ACC112 (cell line): Measurements from ENCODE around the gene EIF2S3B.
"Not testable (repeated sequence)": the region's sequence is repeated elsewhere in the genome, so short reads cannot be mapped to it uniquely, and the experiment has no call there.

ENCODE experiments used
- H2AFZ ChIP-seq: fragments of 200-600 bp; sonication (generic); one replicate; pipeline ENCODE4 v1.6.0; 2017; ENCODE audit warnings: antibody characterized with exemption, low read length; ENCODE audit not compliant: unreplicated experiment
- H3K27ac ChIP-seq: fragments of 200-600 bp; sonication (generic); 2 replicates; pipeline ENCODE4 v1.5.1; 2014; ENCODE audit warnings: low read depth, mild to moderate bottlenecking, antibody characterized with exemption, low read length, moderate library complexity
- H3K27me3 ChIP-seq: fragments of 200-600 bp; sonication (generic); 2 replicates; pipeline ENCODE4 v1.6.1; 2014; ENCODE audit warnings: mild to moderate bottlenecking, antibody characterized with exemption, low read length, moderate library complexity, mixed read lengths; ENCODE audit not compliant: insufficient read depth
- H3K36me3 ChIP-seq: fragments of 200-600 bp; sonication (generic); 2 replicates; pipeline ENCODE4 v1.6.1; 2016; ENCODE audit warnings: mild to moderate bottlenecking, antibody characterized with exemption, low read length, moderate library complexity, mixed read lengths; ENCODE audit not compliant: insufficient read depth
- H3K4me1 ChIP-seq: fragments of 200-600 bp; sonication (generic); one replicate; pipeline ENCODE4 v1.6.1; 2016; ENCODE audit warnings: low read length, mixed read lengths; ENCODE audit not compliant: insufficient read depth, unreplicated experiment, control insufficient read depth
- H3K4me3 ChIP-seq: fragments of 200-600 bp; sonication (generic); 2 replicates; pipeline ENCODE4 v1.5.1; 2014; ENCODE audit warnings: mild to moderate bottlenecking, low read depth, low read length
- H3K79me2 ChIP-seq: fragments of 200-600 bp; sonication (generic); one replicate; pipeline ENCODE4 v1.6.0; 2016; ENCODE audit warnings: low read length; ENCODE audit not compliant: control insufficient read depth, unreplicated experiment, insufficient read depth

The EIF2S3B gene

GRCh38 chr12:10505620-10506019 is at the start of gene EIF2S3B:
EIF2S3B (plus strand) TSS chr12:10505890; CDS start chr12:10505903, 13 bp downstream.
- Histone ChIP-seq H3K79me2 (no peaks in the 10 kb centered on the region), H3K27me3 (no peaks in the 10 kb centered on the region), H3K27ac (no peak within 1 kb of the TSS), H2AFZ (no peak within 1 kb of the TSS), H3K36me3 (no peaks in the 10 kb centered on the region), H3K4me1 (no peaks in the 10 kb centered on the region), H3K4me3 (no peak within 1 kb of the TSS)

- H3K27ac ChIP-seq = no peak overlapping the region
- no peaks in the 10 kb centered on the region for H3K4me1 ChIP-seq
- H3K27me3 ChIP-seq = no peaks in the 10 kb centered on the region
- no peaks in the 10 kb centered on the region for H3K79me2 ChIP-seq
- H2AFZ ChIP-seq = no peak overlapping the region
- H3K36me3 ChIP-seq = no peaks in the 10 kb centered on the region
- H3K4me3 ChIP-seq = no peak overlapping the region
Observed at GRCh38 chr12:10456856-10457255, 48.8 kb upstream of the EIF2S3B start.

GRCh38 chr12:10457760-10458159 is 47.9 kb upstream of the EIF2S3B start:
- Histone ChIP-seq H3K79me2 (no peaks in the 10 kb centered on the region), H3K27ac (no peak overlapping the region), H3K4me3 (no peak overlapping the region), H3K4me1 (no peaks in the 10 kb centered on the region), H3K36me3 (no peaks in the 10 kb centered on the region), H3K27me3 (no peaks in the 10 kb centered on the region), H2AFZ (no peak overlapping the region)

- Histone ChIP-seq H3K4me1 (no peaks in the 10 kb centered on the region), H3K27ac (no peak overlapping the region), H3K36me3 (no peaks in the 10 kb centered on the region), H3K79me2 (no peaks in the 10 kb centered on the region), H2AFZ (no peak overlapping the region), H3K4me3 (no peak overlapping the region), H3K27me3 (peaks cover 17% of the 10 kb centered on the region; the same call in 1 of the 2 replicates)
Observed at GRCh38 chr12:10466311-10466710, 39.4 kb upstream of the EIF2S3B start.

- Histone ChIP-seq H3K79me2 (no peaks in the 10 kb centered on the region), H3K4me3 (no peak overlapping the region), H3K4me1 (no peaks in the 10 kb centered on the region), H3K27ac (no peak overlapping the region), H3K27me3 (peaks cover 13% of the 10 kb centered on the region; the same call in 1 of the 2 replicates), H2AFZ (no peak overlapping the region), H3K36me3 (no peaks in the 10 kb centered on the region)
Observed at GRCh38 chr12:10469701-10470100, 36.0 kb upstream of the EIF2S3B start.

- not testable (repeated sequence) for H2AFZ ChIP-seq, H3K36me3 ChIP-seq, H3K79me2 ChIP-seq, H3K27me3 ChIP-seq, H3K27ac ChIP-seq, H3K4me3 ChIP-seq, H3K4me1 ChIP-seq
Observed at GRCh38 chr12:10472808-10473207, 32.9 kb upstream of the EIF2S3B start.

GRCh38 chr12:10481901-10482300 is 23.8 kb upstream of the EIF2S3B start:
- H3K36me3 ChIP-seq, H3K79me2 ChIP-seq, H3K27ac ChIP-seq, H2AFZ ChIP-seq, H3K4me3 ChIP-seq, H3K4me1 ChIP-seq: not testable (repeated sequence)
- peaks cover 10% of the 10 kb centered on the region; the same call in 1 of the 2 replicates for H3K27me3 ChIP-seq

- not testable (repeated sequence) for H3K4me3 ChIP-seq
Observed at GRCh38 chr12:10487328-10487727, 18.4 kb upstream of the EIF2S3B start.

GRCh38 chr12:10491766-10492165 is 13.9 kb upstream of the EIF2S3B start:
- Histone ChIP-seq H3K4me3 (no peak overlapping the region), H3K4me1 (no peaks in the 10 kb centered on the region), H2AFZ (no peak overlapping the region), H3K27me3 (no peaks in the 10 kb centered on the region), H3K27ac (no peak overlapping the region), H3K79me2 (no peaks in the 10 kb centered on the region), H3K36me3 (no peaks in the 10 kb centered on the region)

More at GRCh38 chr12:10487328-10487727, 18.4 kb upstream of the EIF2S3B start:
- H2AFZ ChIP-seq, H3K79me2 ChIP-seq, H3K27ac ChIP-seq, H3K4me1 ChIP-seq, H3K27me3 ChIP-seq, H3K36me3 ChIP-seq: not testable (repeated sequence)

GRCh38 chr12:10497602-10498001 is 8.1 kb upstream of the EIF2S3B start:
- Histone ChIP-seq H3K27me3 (no peaks in the 10 kb centered on the region), H3K4me1 (peaks cover 4% of the 10 kb centered on the region), H3K27ac (no peak overlapping the region), H3K79me2 (no peaks in the 10 kb centered on the region), H3K36me3 (no peaks in the 10 kb centered on the region), H3K4me3 (no peak overlapping the region), H2AFZ (peak overlapping the region; percentile 61)

- Histone ChIP-seq H3K27ac (no peak overlapping the region), H3K36me3 (no peaks in the 10 kb centered on the region), H3K4me1 (peaks cover 4% of the 10 kb centered on the region), H3K27me3 (no peaks in the 10 kb centered on the region), H2AFZ (peak overlapping the region; percentile 61), H3K79me2 (no peaks in the 10 kb centered on the region), H3K4me3 (no peak overlapping the region)
Observed at GRCh38 chr12:10498042-10498441, 7.6 kb upstream of the EIF2S3B start.
